NCI-H748 (cell line): ENCODE measurements around the gene ZNF605.
"Not testable (repeated sequence)": the region's sequence is repeated elsewhere in the genome, so short reads cannot be mapped to it uniquely, and the experiment has no call there.

ENCODE experiments used
- DNase-seq: peaks from one replicate; lab custom pipeline; 2025; ENCODE audit not compliant: unreplicated experiment; lab: John Stamatoyannopoulos, UW

Gene ZNF605

DNA sequence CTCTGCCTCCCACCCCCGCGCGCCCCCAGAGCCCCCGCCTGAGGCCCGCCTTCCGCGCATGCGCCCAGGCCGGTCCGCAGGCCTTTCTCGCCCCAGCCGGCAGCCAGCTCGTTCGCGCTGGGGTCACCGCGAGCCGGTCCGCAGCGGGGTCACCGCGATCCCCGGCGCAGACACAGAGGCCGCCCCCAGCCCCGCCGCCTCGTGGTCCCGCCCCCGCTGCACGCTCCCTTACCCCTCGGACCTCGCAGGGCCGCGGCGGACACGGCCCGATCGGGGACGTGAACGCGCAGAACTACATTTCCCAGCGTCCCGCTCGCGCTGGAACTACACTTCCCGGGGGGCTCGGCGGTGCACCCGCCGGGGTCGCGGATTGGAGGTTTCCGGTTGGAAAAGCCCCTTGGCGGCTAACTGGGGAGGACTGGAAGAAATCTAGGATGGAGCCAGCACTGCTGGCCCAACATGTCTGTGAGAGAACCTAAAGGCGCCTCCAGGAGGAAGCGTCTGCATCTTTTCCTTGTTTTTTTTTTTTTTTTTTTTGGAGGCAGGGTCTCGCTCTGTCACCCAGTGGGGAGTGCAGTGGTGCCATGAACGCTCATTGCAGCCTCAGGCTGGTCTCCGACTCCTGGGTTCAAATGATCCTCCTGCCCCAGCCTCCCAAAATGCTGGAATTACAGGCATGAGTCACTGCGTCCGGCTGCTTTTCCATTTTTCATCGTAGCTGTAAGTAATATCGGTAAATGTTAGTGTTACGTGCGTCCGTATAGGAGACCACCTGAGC, at the start of gene ZNF605:
Gene ZNF605, minus strand, starts transcription at position 296 of the 778 bp plus-strand sequence. CDS start 10,671 bp downstream, outside the sequence.
- peak; percentile 94 for DNase-seq

DNA sequence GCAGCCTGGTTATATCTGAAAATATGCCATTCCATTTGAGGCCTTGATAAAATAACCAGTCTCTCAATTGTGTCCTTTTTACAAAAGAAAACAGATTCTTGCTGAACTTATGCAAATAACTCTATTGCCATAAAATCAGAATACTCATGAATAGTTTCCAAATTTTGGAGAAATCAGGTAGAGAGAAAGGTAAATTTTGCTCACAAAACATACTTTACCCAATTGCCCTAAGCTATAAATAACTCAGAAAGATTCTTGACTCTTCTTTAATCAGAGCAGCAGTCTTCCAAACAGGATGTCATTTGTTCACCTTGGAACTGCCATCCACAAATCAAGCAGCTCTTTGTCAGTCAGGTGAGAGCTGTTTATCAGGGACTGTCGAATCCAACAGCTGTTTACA, 42.6 kb upstream of the ZNF605 start:
- no peak for DNase-seq

DNA sequence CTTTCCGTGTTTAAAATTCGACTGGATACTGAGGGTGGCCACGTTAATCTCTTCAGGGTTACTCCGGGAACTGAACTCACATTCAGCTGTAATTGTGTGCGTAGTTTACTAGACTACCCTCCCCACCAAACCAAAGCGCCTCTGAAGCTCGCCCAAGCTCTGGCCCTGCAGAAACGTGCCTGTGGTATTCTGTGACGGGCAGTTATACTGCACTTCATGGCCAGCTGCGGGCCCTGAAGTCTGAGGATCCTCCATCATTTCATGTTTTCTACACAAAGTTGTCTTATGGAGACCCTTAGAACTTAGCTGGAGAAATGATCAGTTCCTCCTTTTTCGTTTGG, 30.7 kb upstream of the ZNF605 start:
- peak; percentile 29 for DNase-seq

DNA sequence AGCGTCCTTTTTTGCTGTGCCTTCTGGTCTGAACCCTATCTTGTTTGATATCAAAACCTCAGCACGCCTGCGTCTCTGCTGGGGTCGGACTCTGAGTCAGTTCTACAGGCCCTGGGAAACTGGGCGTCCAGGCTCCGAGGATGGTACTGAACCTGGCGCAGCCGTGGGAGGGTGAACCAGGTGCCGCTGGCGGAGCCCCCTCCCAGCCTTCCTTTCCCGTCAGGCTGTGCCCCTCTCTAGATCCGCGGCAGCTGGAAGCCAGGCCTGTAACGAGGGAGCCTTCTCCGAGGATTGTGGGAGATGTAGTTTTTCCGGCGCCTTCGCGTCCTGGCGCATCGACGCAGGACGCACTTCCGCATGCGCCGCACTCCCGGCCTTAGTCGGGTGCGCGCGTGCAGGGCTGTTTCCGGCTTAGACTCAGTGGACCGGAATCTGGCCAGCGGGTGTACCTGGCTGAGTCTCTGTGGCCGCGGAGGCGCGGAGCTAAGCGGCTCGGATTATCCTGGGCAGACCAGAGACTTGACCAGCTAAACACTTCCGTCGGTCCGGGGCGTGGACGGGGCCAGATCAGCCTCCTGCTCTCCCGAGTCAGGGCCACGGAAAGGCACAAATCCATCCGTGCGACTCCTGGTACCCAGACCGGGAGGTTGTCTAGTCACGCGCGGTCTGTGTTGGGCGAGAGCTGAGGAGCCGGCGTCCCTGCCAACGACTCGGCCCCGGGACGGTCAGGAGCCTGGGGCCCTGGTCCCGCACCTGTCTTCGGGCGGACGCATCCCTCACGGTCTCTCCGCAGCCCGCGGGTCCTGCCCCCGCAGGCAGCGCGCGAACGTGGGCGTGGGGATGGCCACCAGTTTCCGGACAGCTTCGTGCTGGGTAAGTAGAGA, 30.1 kb upstream of the ZNF605 start, which contains the start of gene ZNF26:
Gene ZNF26, plus strand, starts transcription at position 367 of the 884 bp plus-strand sequence. Its CDS starts 474 bp downstream, at position 841.
- DNase-seq: peak; percentile 98

DNA sequence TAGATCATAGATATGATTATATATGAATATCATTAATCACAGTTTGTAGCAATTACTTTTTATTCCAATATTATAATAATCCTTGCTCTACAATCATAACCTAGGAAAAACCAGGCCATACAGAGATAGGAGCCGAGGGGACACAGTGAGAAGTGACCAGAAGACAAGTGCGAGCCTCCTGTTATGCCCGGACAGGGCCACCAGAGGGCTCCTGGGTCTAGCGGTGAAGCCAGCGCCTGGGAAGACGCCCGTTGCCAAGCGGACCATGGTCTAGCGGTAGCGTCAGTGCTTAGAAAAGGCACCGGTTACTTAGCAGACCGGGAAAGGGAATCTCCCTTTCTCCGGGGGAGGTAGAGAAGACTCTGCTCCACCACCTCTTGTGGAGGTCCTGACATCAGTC, 20.8 kb upstream of the ZNF605 start:
- peak; percentile 35 for DNase-seq

DNA sequence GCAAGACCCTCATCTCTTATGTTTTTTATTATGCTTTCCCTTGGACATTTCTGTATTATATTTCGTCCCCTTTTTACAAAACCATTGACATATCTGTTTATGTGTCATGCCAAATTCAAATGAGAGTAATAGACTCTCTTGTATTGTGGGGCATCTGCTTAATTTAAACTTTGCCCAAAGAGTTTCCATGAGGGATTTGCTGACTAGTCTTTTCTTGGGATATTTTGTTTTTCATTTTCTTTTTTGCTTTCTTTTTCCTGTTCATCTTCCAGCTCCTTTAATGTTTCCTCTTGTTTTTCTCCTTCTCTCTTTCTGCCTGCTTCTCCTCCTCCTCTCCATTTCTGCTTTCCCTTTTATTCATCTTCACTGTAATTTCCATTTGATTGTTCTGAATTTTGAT, 16.3 kb upstream of the ZNF605 start:
- no peak for DNase-seq

DNA sequence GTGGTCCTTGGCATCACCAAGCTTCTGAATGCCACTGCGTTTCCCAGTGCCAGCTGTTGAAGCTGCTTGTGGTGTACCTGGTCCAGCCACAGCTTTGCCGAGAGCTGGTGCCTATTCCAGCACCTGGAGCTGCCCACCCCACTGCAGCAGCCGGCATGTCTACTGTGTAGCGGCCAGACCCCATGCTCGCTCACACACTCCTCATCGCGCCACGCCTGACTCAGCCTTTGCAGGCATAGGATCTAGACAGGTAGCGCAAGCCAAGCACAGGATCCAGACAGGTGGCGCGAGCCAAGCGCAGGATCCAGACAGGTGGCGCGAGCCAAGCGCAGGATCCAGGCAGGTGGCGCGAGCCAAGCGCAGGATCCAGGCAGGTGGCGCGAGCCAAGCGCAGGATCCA, 11.6 kb upstream of the ZNF605 start:
- DNase-seq: no peak

DNA sequence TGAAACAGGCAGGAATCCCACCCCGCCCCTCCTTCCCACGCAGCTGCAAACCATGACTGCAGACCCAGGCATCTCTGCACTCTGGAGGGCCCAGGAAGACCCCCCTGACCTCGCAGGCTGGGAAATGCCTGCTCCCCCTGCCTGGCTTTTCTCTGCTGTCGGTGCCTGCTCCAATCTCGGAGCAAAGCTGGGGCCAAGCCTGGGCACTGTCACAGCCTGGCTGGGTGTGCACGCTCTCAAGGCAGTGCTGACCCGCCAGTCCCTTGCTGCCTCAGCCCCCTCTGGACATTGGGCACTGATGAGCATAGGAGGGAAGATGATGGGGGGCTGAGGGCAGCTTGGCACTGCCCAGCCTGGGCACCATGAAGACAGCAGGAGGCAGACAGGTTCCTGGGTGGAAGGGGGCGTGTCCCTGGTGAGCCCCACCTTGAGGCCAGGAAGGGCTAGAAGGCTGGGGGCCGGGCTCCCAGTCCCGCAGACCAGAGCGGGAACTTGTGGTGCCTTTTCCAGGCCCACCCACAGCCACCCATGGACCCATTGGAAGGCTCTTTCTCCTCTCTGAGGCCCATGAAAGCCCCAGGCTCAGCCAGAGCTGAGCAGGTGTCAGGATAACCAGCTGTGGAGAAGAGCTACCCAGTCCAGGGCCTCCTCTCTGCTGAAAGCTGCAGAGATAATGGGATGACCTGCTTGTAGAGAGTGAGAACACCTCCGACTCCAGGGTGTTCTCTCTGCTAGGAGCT, 10.7 kb upstream of the ZNF605 start:
- DNase-seq: no peak

DNA sequence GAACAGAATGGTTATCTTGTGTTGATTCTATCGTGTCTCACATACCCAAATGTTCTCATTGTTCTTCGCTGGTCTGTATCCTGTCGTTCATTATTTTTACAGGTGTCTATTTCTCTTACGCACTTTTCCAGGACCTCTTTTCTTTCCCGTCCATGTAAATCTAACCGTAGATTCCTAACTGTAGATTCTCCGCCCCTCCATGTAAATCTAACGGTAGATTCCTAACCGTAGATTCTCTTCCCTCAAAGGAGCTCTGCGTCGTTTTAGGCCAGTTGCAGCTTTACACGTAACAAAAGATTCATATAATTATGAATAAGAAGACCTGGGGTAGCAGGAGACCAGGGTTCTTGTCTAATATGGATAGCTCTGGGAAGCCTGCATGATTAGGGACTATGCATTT, 9.7 kb upstream of the ZNF605 start:
- no peak for DNase-seq

DNA sequence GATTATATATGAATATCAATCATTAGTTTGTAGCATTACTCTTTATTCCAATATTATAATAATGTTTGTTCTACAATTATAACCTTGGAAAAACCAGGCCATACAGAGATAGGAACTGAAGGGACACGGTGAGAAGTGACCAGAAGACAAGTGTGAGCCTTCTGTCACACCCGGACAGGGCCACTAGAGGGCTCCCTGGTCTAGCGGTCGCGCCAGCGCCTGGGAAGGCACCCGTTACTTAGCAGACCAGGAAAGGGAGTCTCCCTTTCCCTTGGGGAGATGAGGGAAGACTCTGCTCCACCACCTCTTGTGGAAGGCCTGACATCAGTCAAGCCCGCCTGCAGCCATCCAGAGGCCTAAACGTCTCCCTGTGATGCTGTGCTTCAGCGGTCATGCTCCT, 7.8 kb upstream of the ZNF605 start:
- not testable (repeated sequence) for DNase-seq

DNA sequence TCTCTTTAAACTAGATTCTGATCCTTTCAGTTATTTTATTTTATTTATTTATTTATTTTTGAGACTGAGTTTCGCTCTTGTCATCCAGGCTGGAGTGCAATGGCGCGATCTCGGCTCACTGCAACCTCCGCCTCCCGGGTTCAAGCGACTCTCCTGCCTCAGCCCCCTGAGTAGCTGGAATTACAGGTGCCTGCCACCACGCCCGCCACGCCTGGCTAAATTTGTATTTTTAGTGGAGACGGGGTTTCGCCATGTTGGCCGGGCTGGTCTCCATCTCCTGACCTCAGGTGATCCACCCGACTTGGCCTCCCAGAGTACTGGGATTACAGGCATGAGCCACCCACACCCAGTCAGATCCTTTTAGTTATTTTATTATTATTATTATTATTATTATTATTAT, 5.7 kb upstream of the ZNF605 start:
- DNase-seq: not testable (repeated sequence)

DNA sequence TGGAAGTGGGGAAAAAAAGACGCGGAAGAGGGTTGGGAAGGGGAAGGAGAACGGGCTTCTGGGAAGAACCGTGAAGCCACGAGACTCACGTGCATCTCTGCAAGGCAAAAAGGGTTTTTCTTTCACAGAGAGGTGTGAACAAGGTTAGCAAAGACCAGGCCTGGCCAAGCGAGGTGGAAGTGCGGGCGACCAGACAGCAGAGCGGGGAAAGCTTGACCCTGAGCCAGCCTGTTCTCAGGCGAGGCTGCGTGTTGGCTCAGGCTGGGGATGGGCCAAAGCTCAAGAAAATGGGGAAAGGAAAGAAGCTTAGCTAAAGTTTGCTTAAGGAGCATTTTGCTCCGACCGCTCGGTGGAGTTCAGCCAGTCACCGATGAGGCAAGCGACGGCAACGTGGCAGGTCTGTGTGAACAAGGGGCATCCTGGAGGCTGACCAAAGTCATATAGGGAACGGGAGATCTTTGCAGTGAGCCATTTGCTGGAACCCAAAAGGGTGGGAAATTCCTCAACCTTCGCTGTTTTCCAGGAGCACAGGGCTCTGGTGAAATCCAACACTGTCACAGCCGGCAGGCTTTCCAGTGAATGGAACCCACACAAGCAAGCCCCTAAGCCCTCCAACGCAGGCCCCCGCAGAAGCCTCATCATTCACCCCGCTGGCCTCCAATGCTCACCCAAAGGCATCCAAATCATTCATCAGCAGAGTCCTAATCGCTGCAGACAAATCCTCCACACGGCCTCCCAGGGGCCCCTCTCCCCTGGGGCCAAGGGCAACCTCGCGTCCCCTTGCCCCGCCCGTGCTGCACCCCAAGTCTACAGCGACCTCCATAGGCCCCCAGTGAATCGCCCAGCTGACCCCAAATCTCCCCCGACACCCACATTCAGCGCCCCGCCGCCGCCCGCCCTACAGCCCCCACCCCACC, 754 bp downstream of the ZNF605 start:
- DNase-seq: peak; percentile 65

DNA sequence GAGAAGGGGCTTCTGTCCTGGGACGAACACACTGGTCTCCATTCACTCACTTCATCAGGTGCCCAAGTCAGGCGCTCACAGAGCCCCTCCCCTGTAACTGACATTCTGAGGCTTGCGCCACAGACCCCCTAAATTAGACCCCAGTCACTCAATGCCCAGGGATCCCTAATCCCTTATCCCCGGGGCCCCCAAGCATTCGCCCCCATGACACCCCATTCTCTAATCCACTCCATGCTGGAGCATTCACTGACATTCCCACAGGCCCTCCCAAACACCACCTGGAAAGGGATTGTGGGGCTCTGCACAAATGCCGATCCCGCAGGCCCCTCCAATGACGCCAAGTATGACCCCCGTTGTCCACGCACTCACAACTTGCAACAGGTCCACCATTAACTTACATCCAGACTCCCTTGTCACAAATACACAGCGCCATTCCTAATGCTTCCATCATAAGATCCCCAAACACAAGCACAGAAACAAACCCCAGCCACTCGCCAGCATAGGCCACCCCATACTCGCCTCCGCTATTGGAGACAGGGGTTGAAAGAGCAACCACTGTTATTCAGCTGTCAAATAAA, 1.5 kb downstream of the ZNF605 start:
- DNase-seq: peak; percentile 37

DNA sequence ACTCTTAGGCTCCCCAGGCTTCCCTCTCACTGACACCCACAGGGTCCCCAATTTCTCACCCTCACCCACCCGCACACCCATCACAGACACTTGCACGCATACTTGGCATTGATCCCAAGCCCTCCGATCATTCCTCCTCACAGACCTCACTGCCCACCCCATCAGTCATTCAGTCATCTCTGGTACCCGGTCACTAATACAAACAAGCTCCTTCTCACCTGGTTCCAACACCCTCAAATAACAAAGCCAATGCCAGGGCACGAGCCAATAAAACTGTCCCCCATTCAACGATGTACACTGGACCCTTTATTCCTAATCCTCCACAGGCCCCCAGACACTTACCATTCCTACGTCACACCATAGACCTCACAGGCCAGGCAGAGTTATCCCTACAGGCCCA, 2.3 kb downstream of the ZNF605 start:
- DNase-seq: no peak

DNA sequence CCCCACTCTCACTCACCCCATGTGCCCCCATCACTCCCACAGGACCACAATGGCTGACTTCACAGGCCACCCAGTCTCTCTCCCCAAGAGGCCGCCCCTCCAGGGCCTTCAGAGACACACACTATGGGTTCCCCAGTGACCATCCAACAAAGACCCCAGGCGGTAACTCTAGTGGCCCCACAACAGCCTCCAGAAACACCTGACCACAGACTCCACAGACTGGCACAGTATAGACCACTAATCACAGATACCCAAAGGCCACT, 3.0 kb downstream of the ZNF605 start:
- no peak for DNase-seq

DNA sequence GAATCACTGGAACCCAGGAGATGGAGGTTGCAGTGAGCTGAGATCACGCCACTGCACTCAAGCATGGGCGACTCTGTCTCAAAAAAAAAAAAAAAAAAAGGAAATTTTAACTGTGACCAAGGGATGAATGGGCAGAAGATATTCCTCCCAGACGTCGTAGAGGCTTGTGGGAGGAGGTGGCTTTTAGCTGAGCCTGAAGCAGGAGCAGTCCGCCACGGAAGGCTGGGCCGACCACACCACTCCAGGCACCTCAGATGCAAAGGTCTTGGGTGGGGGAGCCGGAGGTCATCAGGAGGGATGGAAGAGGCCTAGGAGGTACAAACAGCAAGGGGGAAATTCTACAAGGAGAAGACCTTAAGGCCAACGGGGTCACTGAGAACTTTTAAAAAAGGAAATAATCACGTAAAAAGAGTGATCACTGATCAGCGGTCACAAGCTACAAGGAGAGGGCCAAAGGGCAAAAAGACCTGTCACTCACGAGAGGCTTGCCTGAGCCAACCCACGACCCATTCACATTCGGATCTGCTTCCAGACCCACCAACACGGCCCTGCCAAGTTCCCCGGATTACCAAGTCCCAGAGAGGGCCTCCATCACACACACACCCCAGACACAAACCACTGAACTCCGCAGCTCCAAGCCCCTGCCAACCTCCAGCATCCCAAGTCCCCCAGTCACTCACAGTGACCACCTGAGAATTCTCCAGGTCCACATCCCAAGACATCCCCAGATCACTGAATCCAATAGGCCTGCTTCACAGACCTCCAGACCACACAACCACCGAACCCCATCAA, 3.5 kb downstream of the ZNF605 start:
- no peak for DNase-seq

DNA sequence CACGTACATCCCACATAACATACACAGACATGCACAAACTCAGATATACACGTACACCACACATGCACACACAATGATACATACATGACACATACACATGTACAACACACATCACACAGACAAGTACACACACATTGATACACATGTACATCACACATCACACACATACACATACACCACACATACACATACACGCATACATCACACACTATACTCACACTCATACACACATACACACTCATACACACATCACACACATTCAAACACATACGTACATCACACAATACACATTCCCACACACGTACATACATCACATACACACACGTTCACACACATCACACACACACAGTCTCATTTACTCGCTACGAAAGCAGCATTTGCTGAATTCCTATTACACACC, 4.5 kb downstream of the ZNF605 start:
- no peak for DNase-seq

DNA sequence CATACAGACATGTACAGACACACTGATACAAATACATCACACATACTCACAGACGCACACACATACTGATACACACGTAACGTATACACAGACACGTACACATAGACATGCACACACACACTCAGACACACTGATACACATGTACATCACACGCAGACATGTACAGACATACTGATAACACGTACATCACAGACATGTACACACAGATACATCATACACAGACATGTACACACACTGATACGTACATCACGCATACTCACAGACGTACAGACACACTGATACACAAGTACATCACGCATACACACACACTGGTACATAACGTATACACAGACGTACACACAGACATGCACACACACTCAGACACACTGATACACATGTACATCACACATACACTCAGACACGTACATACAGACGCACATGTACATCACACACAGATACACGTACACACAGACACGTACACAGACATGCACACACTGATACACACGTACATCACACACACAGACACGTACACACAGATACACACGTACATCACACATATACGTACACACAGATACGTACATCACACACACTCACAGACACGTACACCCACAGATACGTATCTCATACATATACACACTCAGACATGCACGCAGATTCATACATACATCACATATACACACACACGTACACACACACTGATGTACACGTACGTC, 5.1 kb downstream of the ZNF605 start:
- no peak for DNase-seq
